GM21786 (cell line): ENCODE results near the gene CRACDL.

Experiments
- ATAC-seq: cut with Tn5 transposase; IDR thresholded peaks from one replicate; pipeline ENCODE4 v1.9.1; 2021; ENCODE audit not compliant: unreplicated experiment

CRACDL gene

GRCh38 chr2:98827625-98828368 is 108.2 kb downstream of the CRACDL start:
- no peak for ATAC-seq

GRCh38 chr2:98826856-98827255 is 109.2 kb downstream of the CRACDL start:
- no peak for ATAC-seq

- no peak for ATAC-seq
Observed at GRCh38 chr2:98825858-98826257, 110.2 kb downstream of the CRACDL start.

- no peak for ATAC-seq
Observed at GRCh38 chr2:98825404-98825803, 110.6 kb downstream of the CRACDL start.

- ATAC-seq = no peak
Observed at GRCh38 chr2:98825020-98825350, 111.0 kb downstream of the CRACDL start.

GRCh38 chr2:98824256-98825019 is 111.6 kb downstream of the CRACDL start:
- no peak for ATAC-seq

GRCh38 chr2:98823196-98824170 is 112.5 kb downstream of the CRACDL start:
- no peak for ATAC-seq

GRCh38 chr2:98822301-98823164 is 113.5 kb downstream of the CRACDL start:
- no peak for ATAC-seq

GRCh38 chr2:98821629-98822135 is 114.3 kb downstream of the CRACDL start:
- no peak for ATAC-seq

GRCh38 chr2:98819231-98819766 is 116.7 kb downstream of the CRACDL start:
- ATAC-seq = no peak

- ATAC-seq = no peak
Observed at GRCh38 chr2:98818164-98818563, 117.9 kb downstream of the CRACDL start.

GRCh38 chr2:98816281-98816680 is 119.7 kb downstream of the CRACDL start:
- ATAC-seq = no peak

GRCh38 chr2:98815795-98816194 is 120.2 kb downstream of the CRACDL start:
- no peak for ATAC-seq

- no peak for ATAC-seq
Observed at GRCh38 chr2:98811766-98812165, 124.3 kb downstream of the CRACDL start.

- ATAC-seq = no peak
Observed at GRCh38 chr2:98810588-98810928, 125.5 kb downstream of the CRACDL start.

- no peak for ATAC-seq
Observed at GRCh38 chr2:98809878-98810587, 126.0 kb downstream of the CRACDL start.

GRCh38 chr2:98809116-98809515 is 126.9 kb downstream of the CRACDL start:
- ATAC-seq = no peak

GRCh38 chr2:98808546-98808945 is 127.5 kb downstream of the CRACDL start:
- ATAC-seq = no peak

- no peak for ATAC-seq
Observed at GRCh38 chr2:98807929-98808328, 128.1 kb downstream of the CRACDL start.
